HG02870 (cell line): ENCODE data around the gene MIEF2.

ENCODE experiments used
- ATAC-seq: cut with Tn5 transposase; IDR thresholded peaks from one replicate; pipeline ENCODE4 v1.9.1; 2021; ENCODE audit warnings: mild to moderate bottlenecking, moderate library complexity; ENCODE audit not compliant: unreplicated experiment

The MIEF2 gene

DNA sequence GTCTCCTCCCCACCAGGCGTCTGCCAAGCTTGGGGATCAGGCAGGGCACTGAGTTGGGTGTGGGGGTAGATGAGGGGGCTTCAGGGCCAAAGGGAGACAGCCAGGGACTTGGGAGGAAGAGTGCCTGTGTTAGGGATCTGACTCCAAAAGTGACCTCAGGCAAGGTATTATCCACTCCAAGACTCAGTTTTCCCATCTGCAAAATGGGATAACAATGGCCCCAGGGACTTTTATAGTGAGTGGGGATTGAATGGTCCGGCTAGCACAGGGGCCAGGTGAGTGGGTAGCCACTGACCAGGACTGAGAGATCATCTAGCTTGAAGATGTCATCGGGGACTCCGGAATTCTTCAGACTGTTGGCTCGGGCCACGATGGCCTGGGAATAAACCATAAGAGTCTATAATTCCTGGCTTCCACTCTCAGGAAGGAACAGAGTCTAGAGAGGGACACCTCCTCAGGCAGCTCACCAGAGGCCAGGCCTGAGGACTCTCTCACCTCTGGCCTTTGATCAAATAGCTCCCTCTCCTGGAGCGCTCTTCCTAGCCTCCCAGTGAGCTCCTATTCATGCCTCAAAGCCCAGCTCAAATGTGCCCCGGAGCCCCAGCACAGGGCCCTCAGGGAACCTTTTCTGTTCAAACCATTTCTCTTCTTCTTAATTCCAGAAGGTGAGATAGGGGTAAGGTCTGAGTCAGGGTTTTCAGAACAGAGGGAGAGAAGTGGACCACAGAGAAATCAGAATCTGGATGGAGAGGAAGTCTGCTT, 5.4 kb upstream of the MIEF2 start:
- no peak for ATAC-seq

DNA sequence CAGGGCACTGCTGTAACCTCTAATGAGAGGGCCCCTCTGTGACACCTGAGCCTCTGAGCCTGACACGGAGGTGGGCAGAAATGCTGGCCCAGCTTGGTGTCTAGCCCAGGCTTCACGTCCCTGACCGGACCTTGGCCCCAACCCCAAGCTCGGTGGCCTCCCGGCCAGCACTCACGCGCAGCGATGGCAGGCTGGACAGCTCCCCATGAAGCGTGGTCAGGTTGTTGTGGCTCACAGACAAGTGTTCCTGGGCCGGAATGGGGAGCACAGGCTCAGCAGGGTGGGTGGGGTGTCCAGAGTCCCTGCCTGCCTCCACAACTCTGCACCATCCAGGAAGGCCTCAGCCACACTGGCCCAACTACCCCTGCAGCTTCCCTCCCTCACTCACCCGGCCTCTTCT, 4.1 kb upstream of the MIEF2 start:
- ATAC-seq = no peak

DNA sequence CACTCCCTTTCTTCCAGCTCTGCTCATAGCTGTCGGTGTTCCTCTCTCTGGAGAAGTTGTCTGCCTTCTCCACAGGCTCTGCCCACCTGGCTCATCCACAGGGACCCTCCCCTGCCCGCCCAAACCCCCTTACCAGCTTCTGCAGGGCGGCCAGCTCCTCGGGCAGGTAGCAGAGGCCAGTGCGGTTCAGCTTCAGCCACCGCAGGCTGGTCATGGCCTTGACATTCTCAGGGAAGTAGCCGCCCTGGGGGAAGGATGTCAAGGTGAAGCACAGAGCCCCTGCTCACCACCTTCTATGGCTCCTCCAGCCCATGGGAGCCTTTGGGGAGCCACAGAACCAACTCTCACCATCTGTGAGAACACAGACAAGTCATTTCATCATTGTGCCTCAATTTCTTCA, 3.7 kb upstream of the MIEF2 start:
- no peak for ATAC-seq

DNA sequence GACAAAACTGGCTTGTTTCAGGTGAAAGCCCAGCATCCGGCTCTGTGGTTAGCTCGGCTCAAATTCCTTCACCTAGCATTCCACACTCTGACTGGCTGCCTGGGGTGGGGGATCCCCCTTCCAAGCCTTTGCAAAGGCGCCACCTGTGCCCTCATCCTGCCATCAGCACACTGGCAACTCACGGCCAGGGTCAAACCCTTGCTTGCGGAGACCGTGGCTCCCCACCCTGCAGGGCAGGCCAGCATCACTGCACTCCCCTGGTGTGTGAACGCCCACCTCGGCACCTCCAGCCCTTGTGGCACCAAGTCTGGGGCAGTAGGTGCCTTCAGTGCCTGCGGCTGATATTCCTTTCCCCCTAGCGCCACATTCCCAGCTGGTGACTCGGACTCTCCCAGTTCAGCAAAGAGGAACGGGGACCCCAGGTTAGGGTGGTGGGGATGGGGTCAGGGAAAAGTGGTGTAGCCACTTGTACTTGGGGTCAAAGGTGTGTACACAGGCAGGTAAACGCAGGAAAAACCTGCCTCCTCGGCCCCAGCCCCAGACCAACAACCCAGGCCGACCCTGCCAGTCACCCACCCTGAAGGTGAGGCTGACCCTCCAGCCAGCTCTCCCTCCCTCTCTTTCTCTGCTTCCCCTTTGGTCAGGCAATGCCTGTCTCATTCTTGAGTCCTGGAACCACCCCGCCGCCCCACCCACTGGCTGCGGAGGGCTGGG, 3.0 kb upstream of the MIEF2 start:
- no peak for ATAC-seq

DNA sequence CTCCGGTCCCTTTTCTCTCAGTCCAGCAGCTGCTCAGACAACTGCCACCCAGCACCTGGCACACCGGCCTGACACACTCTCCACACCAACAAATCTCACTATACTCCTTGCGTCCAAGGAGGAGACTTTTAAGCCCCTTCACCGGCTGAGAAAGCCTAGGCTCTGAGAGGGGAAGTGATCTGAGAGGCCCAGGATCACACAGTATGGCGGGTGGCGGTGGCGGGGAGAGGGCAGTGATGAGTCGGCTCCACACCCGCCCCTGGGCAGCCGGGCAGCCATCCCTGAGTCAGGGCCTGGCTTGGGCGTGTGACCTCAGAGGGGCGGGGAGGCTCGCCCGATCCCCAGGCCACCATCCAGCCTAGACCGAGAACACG, 2.5 kb upstream of the MIEF2 start:
- no peak for ATAC-seq

DNA sequence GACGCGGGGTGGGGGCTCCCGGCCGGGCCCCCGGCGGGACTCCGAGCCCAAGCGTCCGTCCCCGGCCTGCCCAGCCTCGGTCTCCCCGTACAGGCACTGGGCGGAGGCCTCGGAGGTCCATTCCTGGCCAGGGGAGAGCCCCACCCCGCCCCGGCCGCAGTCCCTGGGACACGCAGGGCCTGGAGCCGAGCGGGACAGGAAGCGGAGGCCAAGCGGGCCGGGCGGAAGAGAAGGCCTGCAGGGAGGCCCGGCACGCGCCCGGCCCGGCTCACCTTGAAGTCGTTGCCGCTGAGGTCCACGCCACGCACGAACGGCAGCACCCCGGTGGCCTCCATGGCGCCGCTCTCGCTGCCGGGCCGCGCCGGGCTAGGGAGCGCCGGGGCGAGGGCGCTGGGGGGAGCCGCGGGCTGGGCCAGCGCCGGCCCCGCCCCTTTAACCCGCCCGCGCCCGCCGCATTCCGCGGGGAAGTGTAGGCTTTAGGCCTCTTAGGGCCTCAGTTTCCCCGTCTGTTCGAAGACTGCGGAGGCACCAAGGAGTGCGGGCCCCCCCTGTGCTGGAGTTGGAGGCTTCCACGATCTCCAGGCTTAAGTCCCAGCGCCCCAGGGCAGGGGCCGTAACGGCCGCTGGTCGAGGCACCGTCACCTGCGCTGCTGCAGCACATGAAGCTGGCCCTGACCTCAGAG, 2.0 kb upstream of the MIEF2 start, which contains the start of gene FLII:
FLII (minus strand) TSS at position 383 of the 683 bp plus-strand sequence; CDS start at position 335, 48 bp downstream.
- ATAC-seq = no peak

DNA sequence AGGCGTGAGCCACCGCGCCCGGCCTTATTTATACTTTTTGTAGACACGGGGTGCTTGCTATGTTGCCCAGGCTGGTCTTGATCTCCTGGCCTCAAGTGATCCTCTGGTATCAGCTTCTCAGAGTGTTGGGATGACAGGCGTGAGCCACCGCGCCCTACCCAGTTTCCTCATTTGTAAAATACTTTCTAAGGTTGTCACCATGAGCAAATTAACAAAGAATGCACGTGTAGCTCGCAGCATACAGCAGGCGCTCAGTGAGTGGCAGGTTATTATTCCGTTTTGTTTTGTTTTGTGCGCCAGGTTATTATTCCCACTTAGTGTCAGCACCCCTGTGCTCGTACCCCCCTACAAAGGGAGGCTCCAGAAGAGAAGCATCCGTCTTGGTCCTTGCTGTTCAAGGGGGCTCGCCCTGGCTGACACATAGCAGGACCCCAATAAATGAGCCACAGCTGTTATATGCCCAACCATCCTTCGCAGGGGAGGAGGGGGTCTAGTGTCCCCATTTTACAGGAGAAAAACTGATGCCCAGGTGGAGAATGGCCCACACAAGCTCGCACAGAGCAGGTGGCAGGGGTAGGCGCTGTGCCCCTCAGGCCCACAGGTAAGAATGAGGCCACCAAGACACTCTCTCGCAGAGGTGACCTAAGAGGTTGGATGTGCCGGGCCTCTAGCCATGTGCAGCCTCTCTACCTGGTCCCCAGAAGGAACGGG, 686 bp upstream of the MIEF2 start:
- ATAC-seq = no peak

DNA sequence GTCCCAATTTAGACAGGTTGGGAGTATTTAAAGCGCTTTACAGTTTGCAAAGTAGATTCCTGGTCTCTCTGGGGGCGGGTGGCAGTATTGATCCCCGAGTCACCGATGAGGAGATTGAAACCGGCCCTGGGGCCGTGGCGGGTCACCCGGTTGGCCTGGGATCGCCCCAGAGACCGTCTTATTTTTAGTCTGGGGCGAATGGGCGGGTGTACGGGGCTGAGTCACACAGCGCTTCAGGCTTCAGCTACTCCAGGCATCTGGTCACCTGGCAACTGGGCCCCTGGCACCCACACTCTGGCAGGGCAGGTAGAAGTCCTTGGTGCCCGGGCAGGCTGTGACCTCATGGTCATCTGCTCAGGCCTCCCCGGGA, 669 bp downstream of the MIEF2 start:
- ATAC-seq = no peak

DNA sequence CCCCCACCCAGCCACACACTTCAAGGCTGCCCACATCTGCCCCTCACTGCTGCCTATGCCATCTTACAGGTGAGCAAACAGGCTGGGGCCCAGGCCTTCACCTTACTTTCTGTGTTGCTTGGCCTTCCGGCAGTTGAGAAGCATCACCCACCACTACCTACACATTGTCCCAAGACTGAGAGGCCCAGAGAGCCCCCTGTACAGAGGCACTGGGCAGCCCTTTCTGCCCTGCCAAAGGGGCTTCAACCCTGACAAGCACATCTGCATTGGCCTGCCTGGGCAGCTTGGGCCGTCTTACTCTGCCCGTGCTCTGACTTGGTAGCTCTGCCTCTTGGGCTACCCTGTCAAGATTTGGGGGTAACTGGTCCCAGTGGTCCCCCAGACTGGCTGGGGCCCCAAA, 1.2 kb downstream of the MIEF2 start:
- ATAC-seq = no peak

DNA sequence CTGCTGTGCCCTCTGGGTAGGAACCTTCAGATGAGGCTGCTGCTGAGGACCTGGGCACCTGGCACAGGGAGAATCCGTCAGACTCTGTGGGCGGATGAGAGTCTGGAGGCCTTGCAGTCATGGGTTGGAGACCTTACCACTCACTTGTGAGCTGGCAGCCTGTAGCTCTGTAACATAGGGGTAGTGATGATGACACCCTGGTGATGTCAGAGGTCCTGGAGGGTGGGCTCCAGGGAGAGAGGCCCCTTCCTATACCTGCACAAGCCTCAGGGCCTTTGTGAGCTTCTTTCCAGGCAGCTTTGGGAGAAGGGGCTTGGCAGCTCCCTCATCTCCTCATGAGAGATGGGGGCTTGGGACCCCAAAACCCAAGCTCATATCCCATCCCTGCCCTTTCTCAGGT, 1.6 kb downstream of the MIEF2 start:
- no peak for ATAC-seq

DNA sequence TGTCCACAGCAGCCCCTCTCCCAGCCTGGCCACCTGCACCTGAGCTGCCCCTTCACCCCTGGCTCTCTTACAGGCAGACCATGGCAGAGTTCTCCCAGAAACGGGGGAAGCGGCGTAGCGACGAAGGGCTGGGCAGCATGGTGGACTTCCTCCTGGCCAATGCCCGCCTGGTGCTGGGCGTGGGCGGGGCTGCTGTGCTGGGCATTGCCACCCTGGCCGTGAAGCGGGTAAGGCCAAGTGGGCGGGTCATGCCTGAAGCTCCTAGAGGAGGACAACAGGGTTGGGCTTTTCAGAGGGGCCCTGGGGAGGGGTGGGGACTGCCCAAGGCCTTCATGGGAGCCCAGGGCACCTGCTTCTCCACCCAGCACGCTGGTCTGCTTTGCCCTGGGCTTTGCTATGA, 2.2 kb downstream of the MIEF2 start:
- ATAC-seq = no peak

DNA sequence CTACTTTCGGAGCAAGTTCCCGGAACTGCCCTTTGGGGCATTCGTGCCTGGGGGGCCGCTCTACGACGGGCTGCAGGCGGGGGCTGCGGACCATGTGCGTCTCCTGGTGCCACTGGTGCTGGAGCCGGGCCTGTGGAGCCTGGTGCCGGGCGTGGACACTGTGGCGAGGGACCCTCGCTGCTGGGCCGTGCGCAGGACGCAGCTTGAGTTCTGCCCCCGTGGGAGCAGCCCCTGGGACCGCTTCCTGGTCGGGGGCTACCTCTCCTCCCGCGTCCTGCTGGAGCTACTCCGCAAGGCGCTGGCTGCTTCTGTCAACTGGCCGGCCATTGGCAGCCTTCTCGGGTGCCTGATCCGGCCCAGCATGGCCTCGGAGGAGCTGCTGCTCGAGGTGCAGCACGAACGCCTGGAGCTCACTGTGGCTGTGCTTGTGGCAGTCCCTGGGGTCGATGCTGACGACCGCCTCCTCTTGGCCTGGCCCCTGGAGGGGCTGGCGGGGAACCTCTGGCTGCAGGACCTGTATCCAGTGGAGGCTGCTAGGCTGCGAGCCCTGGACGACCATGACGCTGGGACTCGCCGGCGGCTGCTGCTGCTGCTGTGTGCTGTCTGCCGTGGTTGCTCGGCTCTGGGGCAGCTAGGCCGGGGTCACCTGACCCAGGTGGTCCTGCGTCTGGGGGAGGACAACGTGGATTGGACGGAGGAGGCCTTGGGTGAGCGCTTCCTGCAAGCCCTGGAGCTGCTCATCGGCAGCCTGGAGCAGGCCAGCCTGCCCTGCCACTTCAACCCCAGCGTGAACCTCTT, 3.6 kb downstream of the MIEF2 start:
- ATAC-seq = no peak

DNA sequence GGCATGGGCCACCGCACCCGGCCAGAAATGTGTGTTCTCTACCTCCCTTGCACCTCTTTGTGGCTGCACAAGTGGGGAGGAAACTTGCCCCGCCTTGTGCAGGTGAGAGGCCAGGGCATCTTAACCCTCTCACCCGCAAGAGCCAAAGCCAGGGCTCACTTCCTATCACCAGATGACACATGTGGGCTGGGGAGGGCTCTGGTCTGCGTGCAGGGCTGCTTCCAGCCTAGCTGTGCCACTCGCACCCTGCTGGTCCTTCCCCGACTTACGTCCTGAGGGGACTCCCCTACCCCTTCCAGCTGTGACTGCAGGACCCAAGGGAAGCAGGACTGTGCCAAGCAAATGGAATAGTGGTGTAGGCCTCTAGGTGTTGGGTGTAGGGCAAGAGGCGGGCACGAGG, 6.9 kb downstream of the MIEF2 start:
- ATAC-seq = no peak

DNA sequence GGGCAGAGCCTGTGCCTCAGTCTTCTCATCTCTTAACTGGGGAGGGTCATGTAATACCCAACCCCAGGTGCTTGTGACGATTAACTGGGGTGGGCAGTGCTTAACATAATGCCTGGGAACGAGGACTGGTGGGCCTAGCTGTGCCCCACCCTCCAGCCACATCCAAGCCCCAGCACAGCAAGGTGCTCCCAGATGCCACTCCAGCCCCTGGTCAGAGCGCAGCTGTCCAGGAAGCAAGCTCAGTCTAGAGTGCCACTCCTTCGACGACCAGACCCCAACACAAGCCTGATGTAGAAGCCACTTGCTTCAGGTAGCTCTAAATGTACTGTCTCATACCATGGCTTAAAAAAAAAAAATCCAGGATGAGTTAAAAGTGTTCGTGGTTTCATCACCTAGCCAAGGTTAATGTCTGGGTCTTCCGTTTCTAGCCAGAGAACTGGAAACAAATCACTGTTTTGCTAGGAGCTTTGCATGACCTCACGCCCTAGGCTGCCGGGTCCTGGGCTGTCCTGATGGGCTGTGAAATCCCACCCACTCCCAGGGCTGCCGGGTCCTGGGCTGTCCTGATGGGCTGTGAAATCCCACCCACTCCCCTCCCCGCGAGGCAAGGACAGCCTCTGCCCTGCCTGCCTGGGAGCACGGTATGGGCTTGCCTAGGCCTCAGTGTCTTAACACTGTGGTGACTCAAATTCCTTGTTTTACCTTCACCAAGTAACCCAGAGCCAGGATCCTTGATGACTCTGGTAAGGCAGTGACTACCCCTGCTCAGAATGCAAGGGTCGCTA, 7.7 kb downstream of the MIEF2 start:
- no peak for ATAC-seq

DNA sequence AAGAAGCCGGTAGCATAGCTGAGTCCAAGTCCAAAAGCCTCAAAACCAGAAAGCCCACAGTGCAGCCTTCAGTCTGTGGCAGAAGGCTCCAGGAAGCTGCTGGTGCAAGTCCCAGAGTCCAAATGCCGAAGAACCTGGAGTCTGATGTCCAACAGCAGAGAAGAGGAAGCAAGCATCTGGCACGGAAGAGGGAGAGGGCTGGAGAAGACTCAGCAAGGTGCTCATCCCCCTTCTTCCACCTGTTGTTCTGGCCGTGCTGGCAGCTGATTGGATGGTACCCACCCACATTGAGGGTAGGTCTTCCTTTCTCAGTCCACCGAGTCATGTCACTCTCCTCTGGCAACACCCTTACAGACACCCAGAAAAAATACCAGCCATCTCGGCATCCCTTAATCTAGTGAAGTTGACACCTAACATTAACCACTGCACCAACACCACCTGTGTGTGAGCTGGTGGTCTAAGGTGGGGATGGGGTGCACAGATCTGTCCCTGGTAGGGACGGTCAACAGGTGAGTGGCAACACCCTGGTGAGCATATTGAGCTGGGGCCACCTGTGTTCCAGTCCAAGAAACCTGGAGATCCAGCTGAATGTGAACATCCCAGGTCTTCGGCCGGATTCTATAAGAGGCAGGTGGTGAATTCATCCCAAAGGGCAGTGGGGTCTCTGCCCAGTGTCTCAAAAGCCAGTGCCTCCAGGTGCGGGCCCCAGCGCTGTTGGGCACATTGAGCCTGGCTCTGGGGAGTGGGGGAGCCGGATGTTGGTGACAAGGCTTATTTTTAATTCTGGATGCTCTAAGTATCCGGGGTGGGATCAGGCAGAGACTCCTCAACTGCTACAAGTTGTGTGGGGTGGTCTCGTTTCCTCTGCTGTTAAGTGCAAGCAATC, 9.8 kb downstream of the MIEF2 start:
- no peak for ATAC-seq

DNA sequence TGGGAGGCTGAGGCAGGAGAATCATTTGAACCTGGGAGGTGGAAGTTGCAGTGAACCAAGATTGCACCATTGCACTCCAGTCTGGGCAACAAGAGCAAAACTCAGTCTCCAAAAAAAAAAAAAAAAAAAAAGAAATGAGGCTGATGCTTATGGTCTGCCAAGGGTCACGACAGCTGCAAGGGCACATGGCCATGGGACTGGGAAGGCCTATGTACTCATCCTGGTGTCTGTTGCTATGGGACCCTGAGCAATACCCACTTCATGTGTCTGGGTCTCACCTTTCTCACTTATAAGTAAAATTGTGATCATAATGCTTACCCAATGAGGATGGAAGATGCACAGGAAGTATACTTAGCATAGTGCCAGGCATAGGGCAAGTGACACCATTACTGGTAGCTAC, 16.6 kb downstream of the MIEF2 start:
- no peak for ATAC-seq

DNA sequence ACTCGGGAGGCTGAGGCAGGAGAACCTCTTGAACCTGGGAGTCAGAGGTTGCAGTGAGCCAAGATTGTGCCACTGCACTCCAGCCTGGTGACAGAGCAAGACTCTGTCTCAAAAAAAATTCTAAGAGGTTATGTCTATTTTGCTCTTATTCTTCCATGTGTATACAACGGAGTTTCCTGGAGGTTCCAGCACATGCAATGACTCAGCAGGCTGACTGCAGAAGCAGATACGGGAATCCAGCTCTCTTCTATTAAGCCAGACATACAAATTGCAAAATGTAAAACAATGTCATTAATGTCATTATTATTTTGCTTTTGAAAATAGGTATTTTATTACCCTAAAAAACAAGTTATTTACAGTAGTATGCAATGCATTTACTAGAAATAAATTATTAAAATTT, 18.4 kb downstream of the MIEF2 start:
- ATAC-seq = no peak

DNA sequence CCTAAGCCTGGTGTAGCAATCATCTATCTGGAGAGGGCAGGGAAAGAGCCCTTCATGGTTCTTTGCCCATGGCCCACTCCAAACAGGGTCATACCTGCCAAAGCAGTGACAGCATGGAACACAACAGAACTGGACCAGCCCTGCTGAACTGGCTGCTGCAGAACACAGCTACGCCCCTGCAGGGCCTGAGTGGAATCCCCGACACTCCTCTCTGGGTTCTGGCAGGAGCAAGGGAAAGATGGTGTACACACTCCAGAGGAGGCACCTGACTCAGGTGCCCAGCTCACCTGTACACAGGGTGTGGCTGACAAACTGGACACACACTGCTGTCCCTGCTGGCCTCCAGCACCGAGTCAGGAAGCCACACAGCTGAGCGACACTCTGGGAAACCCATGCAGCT, 19.8 kb downstream of the MIEF2 start:
- no peak for ATAC-seq
